Ishikawa (cell line): Measurements from ENCODE around the gene PPP3R1.

Source experiments
- CEBPB ChIP-seq: IDR thresholded peaks from 2 replicates; pipeline ENCODE4 v1.6.1; 2012
- CREB1 ChIP-seq: IDR thresholded peaks from 2 replicates; pipeline ENCODE4 v1.6.1; 2012; ENCODE audit warnings: low read depth
- EGR1 ChIP-seq: IDR thresholded peaks from 2 replicates; pipeline ENCODE4 v1.6.1; 2012
- EP300 ChIP-seq: IDR thresholded peaks from 2 replicates; pipeline ENCODE4 v1.6.1; 2012; ENCODE audit warnings: borderline replicate concordance
- FOXM1 ChIP-seq: IDR thresholded peaks from 2 replicates; pipeline ENCODE4 v1.6.1; 2012; ENCODE audit warnings: low read depth, borderline replicate concordance
- NFIC ChIP-seq: IDR thresholded peaks from 2 replicates; pipeline ENCODE4 v1.6.1; 2012
- RAD21 ChIP-seq: IDR thresholded peaks from 2 replicates; pipeline ENCODE4 v1.6.1; 2012; ENCODE audit warnings: low read depth
- REST ChIP-seq: IDR thresholded peaks from 2 replicates; pipeline ENCODE4 v1.6.1; 2012; ENCODE audit warnings: low read depth, mild to moderate bottlenecking
- TAF1 ChIP-seq: IDR thresholded peaks from 2 replicates; pipeline ENCODE4 v1.6.1; 2012; ENCODE audit warnings: low read depth, mild to moderate bottlenecking
- TCF12 ChIP-seq: IDR thresholded peaks from 2 replicates; pipeline ENCODE4 v1.6.1; 2012; ENCODE audit warnings: low read depth
- TEAD4 ChIP-seq: IDR thresholded peaks from 2 replicates; pipeline ENCODE4 v1.6.1; 2012
- USF1 ChIP-seq: IDR thresholded peaks from 2 replicates; pipeline ENCODE4 v1.6.1; 2012
- YY1 ChIP-seq: IDR thresholded peaks from 2 replicates; pipeline ENCODE4 v1.6.1; 2012; ENCODE audit warnings: low read depth
- ZBTB7A ChIP-seq: IDR thresholded peaks from 2 replicates; pipeline ENCODE4 v1.6.1; 2012; ENCODE audit warnings: low read depth
- TF ChIP-seq, protein P1 (sequence below): IDR thresholded peaks from 2 replicates; pipeline ENCODE4 v1.6.1; 2012

PPP3R1 gene

GRCh38 chr2:68274022-68274421 lies 21.7 kb upstream of the PPP3R1 start:
- TF ChIP-seq YY1 (no peak), CEBPB (no peak), TCF12 (no peak), EP300 (no peak), REST (no peak), TEAD4 (no peak), FOXM1 (no peak), TAF1 (no peak), ZBTB7A (no peak), USF1 (no peak), CREB1 (no peak), EGR1 (no peak), NFIC (no peak), RAD21 (no peak)

DNA sequence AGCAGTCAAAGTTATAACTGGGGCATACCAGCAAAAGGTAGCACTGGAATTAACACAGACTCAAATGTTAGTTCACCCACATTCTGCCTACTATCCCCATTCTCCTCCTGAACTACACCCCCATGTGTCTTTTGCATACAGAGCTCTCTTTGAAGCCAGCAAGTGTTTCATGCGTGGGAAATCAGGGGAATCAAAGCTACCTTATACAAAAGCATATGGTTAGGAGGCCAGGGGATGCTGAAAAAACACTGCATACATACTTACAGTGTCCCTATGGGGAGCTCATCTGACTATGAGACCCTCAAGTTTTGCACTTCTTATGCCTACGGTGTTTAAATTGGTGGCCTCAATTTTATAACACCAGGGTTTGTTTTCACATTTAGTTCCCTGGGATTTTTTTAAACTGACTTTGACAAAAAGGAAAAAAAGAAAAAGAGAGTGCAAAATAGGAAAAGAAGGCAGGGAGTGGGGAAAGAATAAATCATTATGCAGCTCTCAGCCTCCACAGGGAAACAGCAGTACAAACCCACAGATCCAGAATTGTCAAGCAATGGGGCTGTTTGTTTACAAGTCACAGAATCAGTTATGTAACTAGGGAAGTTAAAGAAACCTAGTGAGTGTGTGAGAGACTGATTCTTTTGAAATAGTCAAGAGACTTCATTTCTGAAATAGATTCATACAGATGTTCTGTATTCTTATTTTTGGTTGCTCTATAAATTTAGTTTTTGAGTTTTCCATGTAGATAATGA lies 20.1 kb upstream of the PPP3R1 start:
- TF ChIP-seq EP300 (no peak), CREB1 (no peak), YY1 (no peak), CEBPB (no peak), ZBTB7A (no peak), TCF12 (no peak), TAF1 (no peak), REST (no peak), RAD21 (no peak), USF1 (no peak), NFIC (no peak), TEAD4 (no peak)
- TF ChIP-seq, protein P1, sequence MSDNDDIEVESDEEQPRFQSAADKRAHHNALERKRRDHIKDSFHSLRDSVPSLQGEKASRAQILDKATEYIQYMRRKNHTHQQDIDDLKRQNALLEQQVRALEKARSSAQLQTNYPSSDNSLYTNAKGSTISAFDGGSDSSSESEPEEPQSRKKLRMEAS = no peak

GRCh38 chr2:68266655-68267054 lies 14.3 kb upstream of the PPP3R1 start:
- TF ChIP-seq TAF1 = no peak
- no peak for TF ChIP-seq RAD21
- no peak for TF ChIP-seq EP300
- TF ChIP-seq FOXM1 = no peak
- no peak for TF ChIP-seq EGR1
- no peak for TF ChIP-seq ZBTB7A
- no peak for TF ChIP-seq TCF12
- TF ChIP-seq REST = no peak
- TF ChIP-seq, protein P1 = no peak
- no peak for TF ChIP-seq NFIC
- TF ChIP-seq CEBPB = no peak
- TF ChIP-seq TEAD4 = no peak
- no peak for TF ChIP-seq CREB1
- TF ChIP-seq USF1 = no peak

DNA sequence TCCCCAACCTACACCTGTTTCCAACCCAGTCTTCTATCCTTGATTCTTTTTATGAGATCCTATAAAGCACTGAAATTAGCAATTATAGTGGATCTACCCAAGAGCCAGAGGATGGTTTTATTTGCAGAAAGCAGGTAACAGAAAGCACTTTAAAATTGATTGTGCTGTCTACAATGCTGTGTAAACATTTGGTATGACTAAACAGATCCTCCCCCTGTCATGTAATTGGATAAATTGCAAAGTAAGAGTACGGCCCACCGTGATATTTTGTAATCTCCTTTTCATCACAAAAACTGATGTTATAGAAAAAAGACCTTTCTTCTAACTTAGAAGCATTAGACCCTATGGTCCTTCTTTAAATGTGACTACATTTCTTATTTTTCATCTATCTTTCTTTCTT lies 11.3 kb upstream of the PPP3R1 start:
- TF ChIP-seq ZBTB7A = no peak
- no peak for TF ChIP-seq EP300
